ENCODE data around the gene ABCA5. TPM values are rescaled to one million over a fixed set of nuclear protein-coding genes. Genes with fewer than 3 reads are reported as not detected.

The ABCA5 gene
- total and polyA plus RNA-seq, 4 donors = 36.0 to 74.5 (median 37.6) TPM

Small RNA genes within 50 kb of the gene (small RNA-seq; reads per million reads assigned to genes)
- gene RF00561 (ENCODE audit: low replicate concordance) = not detected
- gene SNRPGP4 (ENCODE audit: low replicate concordance) = not detected

Other genes with a start within 250 kb of the ABCA5 start
- gene ABCA6, start 185.2 kb downstream of the ABCA5 start, total RNA-seq = 10 to 100 TPM in 1 of 2 donors, 1 to 10 TPM in 1; 7.9 to 17.9 TPM
- gene ABCA6, start 185.2 kb downstream of the ABCA5 start, polyA plus RNA-seq (ENCODE audit: insufficient read length in 2 of 2) = 1 to 10 TPM in 1 of 2 donors, under 1 TPM in 1; 0.93 to 1.6 TPM
- 10 to 100 TPM in 1 of 2 donors, 1 to 10 TPM in 1; 6.5 to 21.4 TPM for gene ABCA10, start 98.3 kb downstream of the ABCA5 start, total RNA-seq
- 1 to 10 TPM; 2.7 to 4.9 TPM for gene ABCA10, start 98.3 kb downstream of the ABCA5 start, polyA plus RNA-seq (ENCODE audit: insufficient read length in 2 of 2)
- gene MAP2K6, start 87.6 kb upstream of the ABCA5 start, total RNA-seq = 10 to 100 TPM; 23.7 to 32.5 TPM
- 10 to 100 TPM; 11.5 to 12.0 TPM for gene MAP2K6, start 87.6 kb upstream of the ABCA5 start, polyA plus RNA-seq (ENCODE audit: insufficient read length in 2 of 2)